Smooth muscle cell (in vitro differentiated cells): Measurements from ENCODE around the gene ZNF879. TPM values are rescaled to one million over a fixed set of nuclear protein-coding genes. Genes with fewer than 3 reads are reported as not detected.

Source experiments
- DNase-seq: peaks from one replicate; lab custom pipeline; 2025; ENCODE audit not compliant: unreplicated experiment; lab: John Stamatoyannopoulos, UW
- H2AFZ ChIP-seq: fragments of 200-600 bp; sonication (generic); 2 replicates; pipeline ENCODE4 v1.6.0; 2016; ENCODE audit warnings: antibody characterized with exemption, low read depth, mild to moderate bottlenecking
- H3F3A ChIP-seq: fragments of 200-600 bp; sonication (generic); 2 replicates; pipeline ENCODE4 v1.6.0; 2017; ENCODE audit warnings: antibody characterized with exemption, low read depth
- H3K27ac ChIP-seq: fragments of 200-600 bp; sonication (generic); 2 replicates; pipeline ENCODE4 v1.5.1; 2016; ENCODE audit warnings: low read depth, mild to moderate bottlenecking
- H3K27me3 ChIP-seq: fragments of 200-600 bp; sonication (generic); 2 replicates; pipeline ENCODE4 v1.6.1; 2016; ENCODE audit warnings: low read depth, mild to moderate bottlenecking
- H3K36me3 ChIP-seq: fragments of 200-600 bp; sonication (generic); 2 replicates; pipeline ENCODE4 v1.5.1; 2016; ENCODE audit warnings: low read depth
- H3K4me1 ChIP-seq: fragments of 200-600 bp; sonication (generic); 2 replicates; pipeline ENCODE4 v1.5.1; 2016; ENCODE audit warnings: low read depth
- H3K4me2 ChIP-seq: fragments of 200-600 bp; sonication (generic); 2 replicates; pipeline ENCODE4 v1.6.0; 2016; ENCODE audit warnings: mild to moderate bottlenecking
- H3K4me3 ChIP-seq: fragments of 200-600 bp; sonication (generic); 2 replicates; pipeline ENCODE4 v1.5.1; 2016; ENCODE audit warnings: mild to moderate bottlenecking
- H3K79me2 ChIP-seq: fragments of 200-600 bp; sonication (generic); 2 replicates; pipeline ENCODE4 v1.6.0; 2016; ENCODE audit warnings: low read depth, mild to moderate bottlenecking
- H3K9ac ChIP-seq: fragments of 200-600 bp; sonication (generic); 2 replicates; pipeline ENCODE4 v1.6.0; 2016; ENCODE audit warnings: low read depth
- H3K9me3 ChIP-seq: fragments of 200-600 bp; sonication (generic); replicated peaks from 2 replicates; pipeline ENCODE4 v1.5.1; 2016; ENCODE audit warnings: low read depth
- H4K20me1 ChIP-seq: fragments of 200-600 bp; sonication (generic); 2 replicates; pipeline ENCODE4 v1.6.0; 2016; ENCODE audit warnings: low read depth
- CTCF ChIP-seq: fragments of 200-600 bp; sonication (generic); IDR thresholded peaks from 2 replicates; pipeline ENCODE4 v1.5.1; 2017; ENCODE audit warnings: borderline replicate concordance, mild to moderate bottlenecking, antibody characterized with exemption; ENCODE audit not compliant: insufficient read depth, poor library complexity, severe bottlenecking
- WGBS: methylation state at CpG from one replicate; pipeline ENCODE4 v1.1.7; 2016; ENCODE audit warnings: low lambda C conversion rate; 5-methylcytosine and 5-hydroxymethylcytosine counted together
- polyA plus RNA-seq: library from polyadenylated mRNA; unstranded; fragments of >200 nt; fragmentation: Nextera tagmentation; extraction: Ambion mirVana; gene quantifications from 2 replicates; pipeline ENCODE4 v1.2.1, GENCODE V29; 2016
- total RNA-seq: library from RNA; depleted of rRNA; stranded (reverse); fragments of >200 nt; gene quantifications from 2 replicates; pipeline ENCODE4 v1.2.3, GENCODE V29; 2014

ZNF879 gene
- total and polyA plus RNA-seq, 2 experiments from 2014 or later: 0.58 to 1.1 TPM

- no peak for DNase-seq
- Histone ChIP-seq H2AFZ (no peak overlapping the region), H3K4me1 (no peaks in the 10 kb centered on the region), H4K20me1 (no peaks in the 10 kb centered on the region), H3K9ac (no peak overlapping the region), H3K4me2 (peak overlapping the region; percentile 80), H3K79me2 (no peaks in the 10 kb centered on the region), H3K9me3 (no peaks in the 10 kb centered on the region), H3K36me3 (no peaks in the 10 kb centered on the region), H3K27me3 (peaks cover 15% of the 10 kb centered on the region), H3F3A (no peaks in the 10 kb centered on the region), H3K4me3 (no peak overlapping the region), H3K27ac (no peak overlapping the region)
- TF ChIP-seq CTCF: no peak
- WGBS: 62% methylated on average over 24 of the region's 53 CpGs
Measured at GRCh38 chr5:178993955-178994579, 29.5 kb upstream of the ZNF879 start.

- H3K27ac ChIP-seq: no peak within 1 kb of the TSS
- no peak within 1 kb of the TSS for H3K9ac ChIP-seq
- no peaks in the 10 kb centered on the region for H3F3A ChIP-seq
- no peaks in the 10 kb centered on the region for H3K9me3 ChIP-seq
- no peaks in the 10 kb centered on the region for H4K20me1 ChIP-seq
- no peaks in the 10 kb centered on the region for H3K36me3 ChIP-seq
- H3K4me1 ChIP-seq: no peaks in the 10 kb centered on the region
- DNase-seq: no peak
- H2AFZ ChIP-seq: peak within 1 kb of the TSS; percentile 54
- WGBS: 6% methylated on average over 59 of the region's 97 CpGs
- H3K79me2 ChIP-seq: no peaks in the 10 kb centered on the region
- H3K4me3 ChIP-seq: peak within 1 kb of the TSS; percentile 37
- peaks cover 15% of the 10 kb centered on the region for H3K27me3 ChIP-seq
- peak within 1 kb of the TSS; percentile 80 for H3K4me2 ChIP-seq
- no peak for TF ChIP-seq CTCF
Measured at GRCh38 chr5:178994580-178995340, 28.8 kb upstream of the ZNF879 start, which contains the start of gene GRM6. TSS of gene GRM6 (minus strand) at chr5:178995320. CDS start at chr5:178994944, 376 bp downstream.

GRCh38 chr5:178995341-178995690 is 28.3 kb upstream of the ZNF879 start:
- H3F3A ChIP-seq: no peaks in the 10 kb centered on the region
- peak overlapping the region; percentile 80 for H3K4me2 ChIP-seq
- no peaks in the 10 kb centered on the region for H3K9me3 ChIP-seq
- H3K27ac ChIP-seq: no peak overlapping the region
- no peak for TF ChIP-seq CTCF
- H3K79me2 ChIP-seq: no peaks in the 10 kb centered on the region
- H3K4me1 ChIP-seq: no peaks in the 10 kb centered on the region
- H3K27me3 ChIP-seq: peaks cover 15% of the 10 kb centered on the region
- H3K4me3 ChIP-seq: peak overlapping the region; percentile 37
- H3K9ac ChIP-seq: no peak overlapping the region
- no peak for DNase-seq
- no peaks in the 10 kb centered on the region for H4K20me1 ChIP-seq
- peak overlapping the region; percentile 54 for H2AFZ ChIP-seq
- WGBS: 9% methylated on average over 6 of the region's 6 CpGs
- no peaks in the 10 kb centered on the region for H3K36me3 ChIP-seq

- Histone ChIP-seq H3K36me3 (no peaks in the 10 kb centered on the region), H3K79me2 (no peaks in the 10 kb centered on the region), H3F3A (no peaks in the 10 kb centered on the region), H3K4me1 (no peaks in the 10 kb centered on the region), H3K4me3 (no peak overlapping the region), H3K9me3 (no peaks in the 10 kb centered on the region), H3K4me2 (no peak overlapping the region), H4K20me1 (no peaks in the 10 kb centered on the region), H3K27me3 (peaks cover 15% of the 10 kb centered on the region), H2AFZ (no peak overlapping the region), H3K27ac (no peak overlapping the region), H3K9ac (no peak overlapping the region)
- WGBS: 88% methylated on average over 11 of the region's 11 CpGs
- no peak for TF ChIP-seq CTCF
- DNase-seq: no peak
Measured at GRCh38 chr5:178996156-178996555, 27.4 kb upstream of the ZNF879 start.
